Measurements from ENCODE around the gene PLD1.
"Not testable (repeated sequence)": the region's sequence is repeated elsewhere in the genome, so short reads cannot be mapped to it uniquely, and the experiment has no call there.

PLD1 gene

GRCh38 chr3:171644681-171645080 lies 165.6 kb downstream of the PLD1 start:
- H3K27me3 ChIP-seq (replicated peaks; ENCODE audit: control insufficient read depth, insufficient read depth, low read length, poor library complexity, severe bottlenecking), result no peaks in the 10 kb centered on the region
- no peaks in the 10 kb centered on the region for H3K36me3 ChIP-seq (ENCODE audit: control insufficient read depth, insufficient read depth, low read length)
- no peak overlapping the region for H3K4me3 ChIP-seq (ENCODE audit: insufficient read depth, low read depth, low read length, poor library complexity, severe bottlenecking)
- DNase-seq, result no peak
- H3K9me3 ChIP-seq (ENCODE audit: control insufficient read depth, low read length), result no peaks in the 10 kb centered on the region
- no peak overlapping the region for H3K27ac ChIP-seq (ENCODE audit: insufficient read depth, low read length, poor library complexity, severe bottlenecking)
- H3K4me1 ChIP-seq (ENCODE audit: control insufficient read depth, insufficient read depth, low read length, poor library complexity, severe bottlenecking), result no peaks in the 10 kb centered on the region

GRCh38 chr3:171643681-171644080 lies 166.6 kb downstream of the PLD1 start:
- Histone ChIP-seq H3K4me3 (ENCODE audit: insufficient read depth, low read depth, low read length, poor library complexity, severe bottlenecking) (no peak overlapping the region), H3K27me3 (replicated peaks; ENCODE audit: control insufficient read depth, insufficient read depth, low read length, poor library complexity, severe bottlenecking) (no peaks in the 10 kb centered on the region), H3K36me3 (ENCODE audit: control insufficient read depth, insufficient read depth, low read length) (no peaks in the 10 kb centered on the region), H3K9me3 (ENCODE audit: control insufficient read depth, low read length) (no peaks in the 10 kb centered on the region), H3K27ac (ENCODE audit: insufficient read depth, low read length, poor library complexity, severe bottlenecking) (no peak overlapping the region), H3K4me1 (ENCODE audit: control insufficient read depth, insufficient read depth, low read length, poor library complexity, severe bottlenecking) (no peaks in the 10 kb centered on the region)
- DNase-seq, result no peak

DNA sequence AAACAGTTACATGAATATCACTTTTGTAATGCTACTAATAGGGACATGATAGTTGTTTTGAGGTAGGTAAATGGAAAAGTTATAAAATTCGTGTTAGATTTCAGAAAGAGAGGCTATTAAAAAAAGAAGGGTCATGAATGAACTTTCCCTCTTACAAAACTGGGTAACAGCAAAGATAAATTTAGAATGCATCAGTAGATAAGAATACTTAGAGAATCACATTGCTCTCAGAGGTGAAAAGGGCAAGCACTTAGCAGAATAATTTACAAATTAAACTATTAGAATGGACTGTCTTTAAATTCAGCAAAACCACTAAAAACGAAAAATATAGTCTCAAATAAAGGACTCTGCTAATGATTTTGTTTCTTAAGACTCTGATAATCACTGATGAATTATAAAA lies 167.2 kb downstream of the PLD1 start:
- H3K4me1 ChIP-seq (ENCODE audit: control insufficient read depth, insufficient read depth, low read length, poor library complexity, severe bottlenecking), result no peaks in the 10 kb centered on the region
- no peaks in the 10 kb centered on the region for H3K36me3 ChIP-seq (ENCODE audit: control insufficient read depth, insufficient read depth, low read length)
- H3K9me3 ChIP-seq (ENCODE audit: control insufficient read depth, low read length), result no peaks in the 10 kb centered on the region
- DNase-seq, result no peak
- no peak overlapping the region for H3K27ac ChIP-seq (ENCODE audit: insufficient read depth, low read length, poor library complexity, severe bottlenecking)
- no peaks in the 10 kb centered on the region for H3K27me3 ChIP-seq (replicated peaks; ENCODE audit: control insufficient read depth, insufficient read depth, low read length, poor library complexity, severe bottlenecking)
- H3K4me3 ChIP-seq (ENCODE audit: insufficient read depth, low read depth, low read length, poor library complexity, severe bottlenecking), result no peak overlapping the region

DNA sequence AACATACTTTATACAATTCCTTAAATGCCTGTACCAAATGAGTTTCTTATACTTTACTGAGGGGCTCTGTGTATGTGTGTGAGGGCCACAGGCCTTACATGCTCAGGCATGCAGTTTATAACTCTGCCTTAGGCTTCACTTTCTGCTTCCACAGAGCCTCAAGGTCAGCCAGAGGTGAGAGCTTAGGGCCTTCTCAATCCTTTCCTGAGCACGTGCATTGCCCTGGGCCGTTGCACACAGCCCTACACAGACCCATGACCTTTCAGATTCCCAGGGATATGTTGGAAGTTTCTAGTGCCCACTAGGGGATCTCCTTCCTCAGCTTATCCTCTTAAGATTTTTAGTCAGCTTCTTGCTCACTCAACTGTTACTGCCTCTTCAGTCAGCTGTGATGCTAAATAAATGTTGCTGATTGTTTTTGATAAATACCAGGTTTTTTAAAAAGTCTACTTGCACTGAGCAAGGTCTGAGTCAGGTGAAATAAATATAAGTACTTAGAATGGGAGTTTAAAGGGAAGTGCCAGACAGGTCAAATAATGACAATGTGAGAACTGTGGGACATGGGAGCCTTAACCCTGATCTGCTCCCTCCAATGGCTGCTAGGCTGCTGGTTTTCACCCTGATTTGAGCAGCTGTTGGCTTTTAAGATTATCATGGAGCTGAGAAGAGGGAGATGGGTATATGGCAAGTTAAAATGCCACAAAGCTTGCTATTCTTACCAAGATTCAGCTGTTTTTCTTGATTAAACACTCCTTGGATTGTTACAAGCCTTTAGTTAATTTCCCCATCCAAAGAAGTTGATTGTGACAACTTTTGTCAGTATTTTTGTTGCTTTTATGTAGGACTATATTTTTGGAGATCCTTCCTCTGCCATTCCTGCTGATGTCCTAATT lies 169.5 kb downstream of the PLD1 start:
- Histone ChIP-seq H3K9me3 (ENCODE audit: control insufficient read depth, low read length) (no peaks in the 10 kb centered on the region), H3K4me3 (ENCODE audit: insufficient read depth, low read depth, low read length, poor library complexity, severe bottlenecking) (no peak overlapping the region), H3K27me3 (replicated peaks; ENCODE audit: control insufficient read depth, insufficient read depth, low read length, poor library complexity, severe bottlenecking) (no peaks in the 10 kb centered on the region), H3K27ac (ENCODE audit: insufficient read depth, low read length, poor library complexity, severe bottlenecking) (no peak overlapping the region), H3K36me3 (ENCODE audit: control insufficient read depth, insufficient read depth, low read length) (no peaks in the 10 kb centered on the region), H3K4me1 (ENCODE audit: control insufficient read depth, insufficient read depth, low read length, poor library complexity, severe bottlenecking) (no peaks in the 10 kb centered on the region)
- no peak for DNase-seq

DNA sequence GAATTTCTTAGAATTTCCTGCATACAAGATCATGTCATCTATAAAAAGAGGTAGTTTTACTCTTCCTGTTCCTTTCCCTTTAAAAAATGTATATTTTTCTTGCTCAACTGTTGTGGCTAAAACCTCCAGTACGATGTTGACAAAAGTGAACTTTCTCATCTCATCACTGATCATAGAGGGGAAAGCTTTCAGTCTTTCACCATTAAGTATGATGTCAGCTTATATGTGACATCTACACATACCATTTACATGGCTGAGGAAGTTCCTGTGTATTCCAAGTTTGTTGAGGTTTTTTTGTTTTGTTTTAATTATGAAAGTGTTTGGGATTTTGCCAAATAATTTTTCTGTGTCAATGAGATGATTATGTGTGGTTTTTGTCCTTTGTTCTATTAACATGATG lies 173.6 kb downstream of the PLD1 start:
- H3K36me3 ChIP-seq (ENCODE audit: control insufficient read depth, insufficient read depth, low read length), result no peaks in the 10 kb centered on the region
- no peaks in the 10 kb centered on the region for H3K27me3 ChIP-seq (replicated peaks; ENCODE audit: control insufficient read depth, insufficient read depth, low read length, poor library complexity, severe bottlenecking)
- H3K4me3 ChIP-seq (ENCODE audit: insufficient read depth, low read depth, low read length, poor library complexity, severe bottlenecking), result no peak overlapping the region
- H3K27ac ChIP-seq (ENCODE audit: insufficient read depth, low read length, poor library complexity, severe bottlenecking), result no peak overlapping the region
- no peaks in the 10 kb centered on the region for H3K4me1 ChIP-seq (ENCODE audit: control insufficient read depth, insufficient read depth, low read length, poor library complexity, severe bottlenecking)
- DNase-seq, result no peak
- H3K9me3 ChIP-seq (ENCODE audit: control insufficient read depth, low read length), result no peaks in the 10 kb centered on the region

- no peaks in the 10 kb centered on the region for H3K9me3 ChIP-seq (ENCODE audit: control insufficient read depth, low read length)
- no peaks in the 10 kb centered on the region for H3K27me3 ChIP-seq (replicated peaks; ENCODE audit: control insufficient read depth, insufficient read depth, low read length, poor library complexity, severe bottlenecking)
- H3K4me1 ChIP-seq (ENCODE audit: control insufficient read depth, insufficient read depth, low read length, poor library complexity, severe bottlenecking), result no peaks in the 10 kb centered on the region
- H3K27ac ChIP-seq (ENCODE audit: insufficient read depth, low read length, poor library complexity, severe bottlenecking), result no peak overlapping the region
- no peak overlapping the region for H3K4me3 ChIP-seq (ENCODE audit: insufficient read depth, low read depth, low read length, poor library complexity, severe bottlenecking)
- no peaks in the 10 kb centered on the region for H3K36me3 ChIP-seq (ENCODE audit: control insufficient read depth, insufficient read depth, low read length)
- no peak for DNase-seq
Measured at GRCh38 chr3:171632766-171633165, 177.5 kb downstream of the PLD1 start.

- not testable (repeated sequence) for H3K9me3 ChIP-seq (ENCODE audit: control insufficient read depth, low read length); H3K36me3 ChIP-seq (ENCODE audit: control insufficient read depth, insufficient read depth, low read length); H3K27ac ChIP-seq (ENCODE audit: insufficient read depth, low read length, poor library complexity, severe bottlenecking); DNase-seq; H3K27me3 ChIP-seq (replicated peaks; ENCODE audit: control insufficient read depth, insufficient read depth, low read length, poor library complexity, severe bottlenecking); H3K4me1 ChIP-seq (ENCODE audit: control insufficient read depth, insufficient read depth, low read length, poor library complexity, severe bottlenecking); H3K4me3 ChIP-seq (ENCODE audit: insufficient read depth, low read depth, low read length, poor library complexity, severe bottlenecking)
Measured at GRCh38 chr3:171626799-171627198, 183.5 kb downstream of the PLD1 start.

DNA sequence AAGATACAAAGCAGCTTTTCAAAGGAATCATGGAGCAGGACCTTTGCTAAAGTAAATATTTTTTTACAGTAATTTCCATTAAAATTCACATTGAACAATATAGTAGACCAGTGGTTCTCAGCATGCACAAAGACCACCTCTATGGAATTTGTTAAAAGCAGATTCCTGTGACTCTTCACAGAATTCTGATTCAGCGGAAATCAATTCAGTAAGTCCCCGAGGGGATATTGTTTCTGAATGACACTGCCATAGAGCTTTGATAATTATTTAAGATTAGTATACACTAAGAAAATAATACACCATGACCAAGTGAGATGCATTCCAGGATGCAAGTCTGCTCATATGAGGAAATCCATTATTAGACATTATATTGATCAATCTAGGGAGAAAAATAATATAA lies 188.2 kb downstream of the PLD1 start:
- no peaks in the 10 kb centered on the region for H3K36me3 ChIP-seq (ENCODE audit: control insufficient read depth, insufficient read depth, low read length)
- H3K4me1 ChIP-seq (ENCODE audit: control insufficient read depth, insufficient read depth, low read length, poor library complexity, severe bottlenecking), result no peaks in the 10 kb centered on the region
- H3K27me3 ChIP-seq (replicated peaks; ENCODE audit: control insufficient read depth, insufficient read depth, low read length, poor library complexity, severe bottlenecking), result no peaks in the 10 kb centered on the region
- H3K9me3 ChIP-seq (ENCODE audit: control insufficient read depth, low read length), result no peaks in the 10 kb centered on the region
- no peak overlapping the region for H3K27ac ChIP-seq (ENCODE audit: insufficient read depth, low read length, poor library complexity, severe bottlenecking)
- DNase-seq, result no peak
- no peak overlapping the region for H3K4me3 ChIP-seq (ENCODE audit: insufficient read depth, low read depth, low read length, poor library complexity, severe bottlenecking)

DNA sequence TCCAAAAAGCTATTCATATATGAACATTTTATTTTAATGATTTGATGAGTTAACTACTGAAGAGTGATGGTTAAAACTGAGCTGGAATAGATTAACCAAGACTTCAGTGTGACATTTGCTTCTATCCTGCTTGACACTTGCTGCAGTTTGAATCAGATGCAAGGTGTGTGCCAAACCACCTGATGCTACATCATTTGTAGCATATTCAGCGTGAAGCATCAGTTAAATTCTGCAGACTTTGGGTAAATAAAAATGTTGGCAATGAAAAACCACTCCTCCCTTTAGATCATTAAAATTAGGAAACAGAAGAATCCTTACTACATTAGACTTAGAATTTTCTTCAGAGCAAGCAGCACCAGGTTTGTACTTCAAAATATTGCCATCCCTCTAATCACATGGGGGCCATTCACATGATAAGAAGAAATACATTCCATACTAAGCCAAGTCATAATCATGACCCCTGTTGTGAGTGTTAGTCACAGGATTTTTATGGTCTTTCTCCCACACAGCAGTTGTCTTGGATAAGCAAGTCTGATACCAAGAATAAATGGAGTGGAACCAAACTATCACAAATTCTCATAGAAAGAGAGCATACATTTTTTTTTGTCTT lies 189.4 kb downstream of the PLD1 start:
- Histone ChIP-seq H3K27ac (ENCODE audit: insufficient read depth, low read length, poor library complexity, severe bottlenecking) (no peak overlapping the region), H3K27me3 (replicated peaks; ENCODE audit: control insufficient read depth, insufficient read depth, low read length, poor library complexity, severe bottlenecking) (no peaks in the 10 kb centered on the region), H3K9me3 (ENCODE audit: control insufficient read depth, low read length) (no peaks in the 10 kb centered on the region), H3K4me3 (ENCODE audit: insufficient read depth, low read depth, low read length, poor library complexity, severe bottlenecking) (no peak overlapping the region), H3K4me1 (ENCODE audit: control insufficient read depth, insufficient read depth, low read length, poor library complexity, severe bottlenecking) (no peaks in the 10 kb centered on the region), H3K36me3 (ENCODE audit: control insufficient read depth, insufficient read depth, low read length) (no peaks in the 10 kb centered on the region)
- no peak for DNase-seq

- Histone ChIP-seq H3K27me3 (replicated peaks; ENCODE audit: control insufficient read depth, insufficient read depth, low read length, poor library complexity, severe bottlenecking) (no peaks in the 10 kb centered on the region), H3K36me3 (ENCODE audit: control insufficient read depth, insufficient read depth, low read length) (no peaks in the 10 kb centered on the region), H3K27ac (ENCODE audit: insufficient read depth, low read length, poor library complexity, severe bottlenecking) (no peak overlapping the region), H3K4me3 (ENCODE audit: insufficient read depth, low read depth, low read length, poor library complexity, severe bottlenecking) (no peak overlapping the region), H3K9me3 (ENCODE audit: control insufficient read depth, low read length) (no peaks in the 10 kb centered on the region), H3K4me1 (ENCODE audit: control insufficient read depth, insufficient read depth, low read length, poor library complexity, severe bottlenecking) (no peaks in the 10 kb centered on the region)
- no peak for DNase-seq
Measured at GRCh38 chr3:171616798-171617197, 193.5 kb downstream of the PLD1 start.

Data from effector memory CD4-positive, alpha-beta T cell (primary cell).